ENCODE data around the gene FYTTD1.

Gene FYTTD1

DNA sequence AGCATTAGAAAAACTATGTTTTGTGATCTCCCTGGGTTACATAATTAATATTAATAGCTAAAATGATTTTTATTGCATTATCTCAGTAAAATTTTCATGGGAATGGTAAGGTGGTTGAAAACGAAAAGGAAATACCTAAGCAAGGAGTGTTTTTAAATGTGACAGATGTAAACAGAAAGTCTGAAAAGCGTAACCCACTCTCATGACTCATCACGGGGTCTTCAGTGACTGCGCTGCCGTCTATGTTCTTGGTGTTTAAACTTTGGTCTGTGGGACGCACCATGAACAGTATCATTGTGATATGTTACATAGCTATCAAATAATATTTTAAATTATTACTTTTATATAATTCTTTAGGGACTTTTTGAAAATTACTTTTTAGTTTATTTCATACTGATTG is 61.2 kb downstream of the FYTTD1 start:
- POLR2A ChIA-PET: no interaction called here
- TF ChIP-seq ARNT (IDR thresholded peaks at IDR 0.05) (no peak), LEF1 (IDR thresholded peaks at IDR 0.05; ENCODE audit: borderline replicate concordance) (no peak), L3MBTL2 (conservative IDR thresholded peaks at IDR 0.05) (no peak), ELF4 (IDR thresholded peaks at IDR 0.05) (no peak), FOXK2 (IDR thresholded peaks at IDR 0.05) (no peak), FOXA1 (IDR thresholded peaks at IDR 0.05) (no peak), CTBP1 (IDR thresholded peaks at IDR 0.05; ENCODE audit: borderline replicate concordance) (no peak), ZNF384 (IDR thresholded peaks at IDR 0.05) (no peak)
- no peak for DNase-seq (ENCODE audit: extremely low spot score)

DNA sequence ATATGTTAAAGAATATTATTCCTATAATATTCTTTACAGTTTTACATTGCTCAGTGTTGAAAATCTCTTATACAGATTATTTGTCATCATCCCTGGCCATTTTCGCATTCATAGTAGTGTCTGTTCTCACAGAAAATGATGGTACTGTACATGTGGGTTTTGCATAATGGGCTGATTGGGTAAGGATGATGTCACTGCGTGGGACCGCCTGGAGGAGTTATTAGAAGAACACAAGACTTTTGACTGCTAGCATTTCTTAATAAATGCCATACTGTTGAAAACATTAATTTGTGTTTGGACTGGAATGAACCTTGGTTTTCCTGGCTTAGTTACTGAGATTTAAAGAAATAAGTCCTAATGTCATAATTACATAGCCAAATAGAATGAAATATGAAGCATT is 61.7 kb downstream of the FYTTD1 start:
- ChIA-PET CTCF (no interaction called here), POLR2A (no interaction called here)
- DNase-seq (ENCODE audit: extremely low spot score): no peak
- no peak for TF ChIP-seq SP1 (IDR thresholded peaks at IDR 0.05)
- no peak for TF ChIP-seq L3MBTL2 (conservative IDR thresholded peaks at IDR 0.05)
- TF ChIP-seq, protein P1, sequence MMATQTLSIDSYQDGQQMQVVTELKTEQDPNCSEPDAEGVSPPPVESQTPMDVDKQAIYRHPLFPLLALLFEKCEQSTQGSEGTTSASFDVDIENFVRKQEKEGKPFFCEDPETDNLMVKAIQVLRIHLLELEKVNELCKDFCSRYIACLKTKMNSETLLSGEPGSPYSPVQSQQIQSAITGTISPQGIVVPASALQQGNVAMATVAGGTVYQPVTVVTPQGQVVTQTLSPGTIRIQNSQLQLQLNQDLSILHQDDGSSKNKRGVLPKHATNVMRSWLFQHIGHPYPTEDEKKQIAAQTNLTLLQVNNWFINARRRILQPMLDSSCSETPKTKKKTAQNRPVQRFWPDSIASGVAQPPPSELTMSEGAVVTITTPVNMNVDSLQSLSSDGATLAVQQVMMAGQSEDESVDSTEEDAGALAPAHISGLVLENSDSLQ (IDR thresholded peaks at IDR 0.05): no peak
- no peak for TF ChIP-seq FOXA1 (IDR thresholded peaks at IDR 0.05)
- no peak for TF ChIP-seq SUZ12 (IDR thresholded peaks at IDR 0.05)
- no peak for TF ChIP-seq HDGF (IDR thresholded peaks at IDR 0.05; ENCODE audit: borderline replicate concordance)
- TF ChIP-seq FOXM1 (IDR thresholded peaks at IDR 0.05; ENCODE audit: borderline replicate concordance): no peak
- no peak for TF ChIP-seq ZNF384 (IDR thresholded peaks at IDR 0.05)
- TF ChIP-seq ELF4 (IDR thresholded peaks at IDR 0.05): no peak

More for the DNA sequence above, 61.2 kb downstream of the FYTTD1 start:
- CTCF ChIA-PET: no interaction called here

DNA sequence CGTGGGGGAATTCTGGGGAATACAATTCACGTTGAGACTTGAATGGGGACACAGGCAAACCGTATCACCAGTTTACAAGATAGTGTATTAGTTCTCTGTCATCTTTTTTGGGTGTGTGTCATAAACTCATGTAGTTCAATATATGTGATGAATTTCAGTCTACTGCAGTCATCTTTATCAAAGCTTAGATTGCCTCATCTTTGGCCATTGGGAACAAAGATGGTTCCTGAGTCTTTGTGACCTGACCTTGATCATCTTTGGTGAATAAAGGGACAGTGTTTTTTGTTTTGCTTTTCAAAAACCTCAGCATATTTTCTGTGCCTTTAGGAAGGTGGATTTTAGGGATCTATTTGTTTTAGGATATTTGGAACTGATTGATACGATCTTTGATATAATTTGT is 64.7 kb downstream of the FYTTD1 start:
- no peak for DNase-seq (ENCODE audit: extremely low spot score)
- POLR2A ChIA-PET: no interaction called here
- TF ChIP-seq TARDBP (IDR thresholded peaks at IDR 0.05): no peak
- no peak for TF ChIP-seq SP1 (IDR thresholded peaks at IDR 0.05)
- no peak for TF ChIP-seq ELF4 (IDR thresholded peaks at IDR 0.05)
- no peak for TF ChIP-seq CTBP1 (IDR thresholded peaks at IDR 0.05; ENCODE audit: borderline replicate concordance)
- TF ChIP-seq ZNF384 (IDR thresholded peaks at IDR 0.05): no peak

DNA sequence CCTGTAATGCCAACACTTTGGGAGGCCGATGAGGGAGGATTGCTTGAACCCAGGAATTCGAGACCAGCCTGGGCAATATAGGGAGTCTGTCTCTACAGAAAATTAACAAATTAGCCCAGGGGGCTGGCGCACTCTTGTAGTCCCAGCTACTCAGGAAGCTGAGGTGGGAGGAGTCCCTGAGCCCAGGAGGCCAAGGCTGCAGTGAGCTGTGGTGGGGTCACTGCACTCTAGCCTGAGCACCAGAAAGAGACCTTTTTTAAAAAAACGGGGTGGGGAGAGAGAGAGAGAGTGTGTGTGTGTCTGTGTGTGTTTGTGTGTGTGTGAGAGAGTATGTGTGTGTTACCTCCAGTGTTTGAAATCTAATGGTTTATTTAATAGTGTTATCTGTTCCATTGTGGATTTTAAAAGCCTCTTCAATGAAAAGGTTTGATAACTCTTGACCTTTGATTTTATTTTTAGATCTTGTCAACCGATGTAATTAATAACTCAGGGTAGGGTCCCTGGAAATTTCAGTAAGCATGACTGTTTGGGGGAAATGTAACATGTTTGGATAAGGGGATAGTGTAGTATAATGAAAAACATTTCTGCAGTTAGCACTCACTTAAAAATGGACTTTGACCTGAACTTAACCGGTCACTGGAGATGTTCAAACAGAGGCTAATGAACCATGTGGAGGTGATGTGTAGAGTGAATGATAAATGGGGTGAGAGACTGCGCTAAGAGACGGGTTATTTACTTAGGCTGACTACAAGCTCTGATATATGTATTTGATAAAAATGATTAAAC is 71.1 kb downstream of the FYTTD1 start:
- ChIA-PET CTCF (no interaction called here), POLR2A (no interaction called here)
- TF ChIP-seq FOXA1 (IDR thresholded peaks at IDR 0.05): no peak
- TF ChIP-seq CTBP1 (IDR thresholded peaks at IDR 0.05; ENCODE audit: borderline replicate concordance): no peak
- no peak for TF ChIP-seq SUZ12 (IDR thresholded peaks at IDR 0.05)
- no peak for TF ChIP-seq SP1 (IDR thresholded peaks at IDR 0.05)
- no peak for TF ChIP-seq ARNT (IDR thresholded peaks at IDR 0.05)
- TF ChIP-seq L3MBTL2 (conservative IDR thresholded peaks at IDR 0.05): no peak
- no peak for TF ChIP-seq HDGF (IDR thresholded peaks at IDR 0.05; ENCODE audit: borderline replicate concordance)
- TF ChIP-seq, protein P1 (IDR thresholded peaks at IDR 0.05): no peak
- TF ChIP-seq FOXM1 (IDR thresholded peaks at IDR 0.05; ENCODE audit: borderline replicate concordance): no peak
- TF ChIP-seq ELF4 (IDR thresholded peaks at IDR 0.05): no peak
- TF ChIP-seq TARDBP (IDR thresholded peaks at IDR 0.05): no peak
- no peak for TF ChIP-seq NFRKB (IDR thresholded peaks at IDR 0.05)
- TF ChIP-seq LEF1 (IDR thresholded peaks at IDR 0.05; ENCODE audit: borderline replicate concordance): no peak
- TF ChIP-seq FOXK2 (IDR thresholded peaks at IDR 0.05): no peak
- no peak for TF ChIP-seq BHLHE40 (IDR thresholded peaks at IDR 0.05; ENCODE audit: borderline replicate concordance)
- no peak for TF ChIP-seq ZNF384 (IDR thresholded peaks at IDR 0.05)
- no peak for DNase-seq (ENCODE audit: extremely low spot score)

More for the DNA sequence above, 64.7 kb downstream of the FYTTD1 start:
- CTCF ChIA-PET: no interaction called here

DNA sequence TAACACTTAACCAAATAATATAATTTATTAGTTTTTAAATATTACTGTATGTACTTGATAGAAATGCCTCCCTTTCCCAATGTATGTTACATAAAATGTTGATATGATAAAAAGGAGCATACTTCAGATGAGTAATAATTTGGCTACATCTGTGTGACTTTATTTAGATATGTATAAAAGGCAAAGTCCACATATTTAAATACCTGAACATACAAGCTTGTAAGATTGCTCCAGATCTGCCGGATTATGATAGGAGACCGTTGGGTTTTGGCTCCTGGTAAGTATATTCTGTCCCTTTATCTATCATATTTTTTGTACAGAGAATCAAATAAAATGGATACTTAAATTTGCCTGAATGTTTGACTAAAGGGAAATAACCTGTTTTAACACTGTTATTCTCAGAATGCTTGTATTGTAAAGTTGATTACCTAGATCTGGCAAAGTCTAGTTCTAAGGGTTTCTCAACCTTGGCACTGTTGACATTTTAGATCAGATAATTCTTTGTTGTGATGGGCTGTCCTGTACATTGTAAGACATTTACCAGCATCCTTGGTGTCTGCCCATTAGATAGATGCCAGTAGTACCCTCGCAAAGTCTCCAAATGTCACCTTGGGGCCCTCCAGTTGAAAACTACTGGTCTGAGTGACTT is 79.8 kb downstream of the FYTTD1 start:
- TF ChIP-seq CTBP1 (IDR thresholded peaks at IDR 0.05; ENCODE audit: borderline replicate concordance): no peak
- no peak for TF ChIP-seq L3MBTL2 (conservative IDR thresholded peaks at IDR 0.05)
- TF ChIP-seq LEF1 (IDR thresholded peaks at IDR 0.05; ENCODE audit: borderline replicate concordance): no peak
- TF ChIP-seq SUZ12 (IDR thresholded peaks at IDR 0.05): no peak
- TF ChIP-seq ZNF384 (IDR thresholded peaks at IDR 0.05): no peak
- TF ChIP-seq ARNT (IDR thresholded peaks at IDR 0.05): no peak
- no peak for TF ChIP-seq ELF4 (IDR thresholded peaks at IDR 0.05)
- no peak for TF ChIP-seq NFRKB (IDR thresholded peaks at IDR 0.05)
- TF ChIP-seq TARDBP (IDR thresholded peaks at IDR 0.05): no peak
- no peak for TF ChIP-seq HDGF (IDR thresholded peaks at IDR 0.05; ENCODE audit: borderline replicate concordance)
- TF ChIP-seq SP1 (IDR thresholded peaks at IDR 0.05): no peak
- TF ChIP-seq, protein P1 (IDR thresholded peaks at IDR 0.05): no peak
- no peak for TF ChIP-seq FOXK2 (IDR thresholded peaks at IDR 0.05)
- TF ChIP-seq FOXM1 (IDR thresholded peaks at IDR 0.05; ENCODE audit: borderline replicate concordance): no peak
- TF ChIP-seq FOXA1 (IDR thresholded peaks at IDR 0.05): no peak
- ChIA-PET POLR2A (no interaction called here), CTCF (no interaction called here)
- DNase-seq (ENCODE audit: extremely low spot score): no peak

DNA sequence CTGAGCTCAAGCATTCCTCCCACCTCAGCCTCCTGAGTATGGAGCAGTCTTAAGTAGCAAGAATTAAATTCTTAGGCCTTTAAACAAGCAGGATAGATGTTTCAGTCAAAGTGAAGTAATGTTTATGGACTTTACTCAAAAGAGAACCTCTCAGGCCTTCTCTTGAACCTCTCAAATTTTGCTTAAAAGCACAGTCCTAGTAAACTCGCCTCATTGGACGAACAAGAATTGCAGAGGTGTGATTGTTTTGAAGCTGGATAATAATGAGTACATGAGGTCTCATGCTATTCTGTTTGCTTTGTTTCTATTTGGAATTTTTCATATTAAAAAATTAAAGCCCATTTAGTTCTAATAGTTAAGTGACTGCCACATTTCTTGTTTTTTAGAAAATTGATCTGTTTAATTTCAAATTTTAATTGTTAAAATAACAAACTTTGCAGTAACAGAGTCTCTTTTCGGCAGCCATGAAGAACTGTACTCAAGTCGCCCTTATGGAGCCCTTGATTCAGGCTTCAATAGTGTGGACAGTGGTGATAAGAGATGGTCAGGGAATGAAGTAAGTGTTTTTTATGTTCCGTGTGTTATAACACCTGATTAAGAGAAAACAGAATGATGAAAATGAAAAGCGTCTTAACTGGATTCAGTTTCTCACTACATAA is 80.8 kb downstream of the FYTTD1 start:
- ChIA-PET CTCF (no interaction called here), POLR2A (no interaction called here)
- DNase-seq (ENCODE audit: extremely low spot score): no peak
- no peak for TF ChIP-seq HDGF (IDR thresholded peaks at IDR 0.05; ENCODE audit: borderline replicate concordance)
- TF ChIP-seq TARDBP (IDR thresholded peaks at IDR 0.05): no peak
- TF ChIP-seq, protein P1 (IDR thresholded peaks at IDR 0.05): no peak
- TF ChIP-seq ZNF384 (IDR thresholded peaks at IDR 0.05): no peak
- TF ChIP-seq LEF1 (IDR thresholded peaks at IDR 0.05; ENCODE audit: borderline replicate concordance): no peak
- no peak for TF ChIP-seq ARNT (IDR thresholded peaks at IDR 0.05)
- TF ChIP-seq BHLHE40 (IDR thresholded peaks at IDR 0.05; ENCODE audit: borderline replicate concordance): no peak
- no peak for TF ChIP-seq FOXM1 (IDR thresholded peaks at IDR 0.05; ENCODE audit: borderline replicate concordance)
- TF ChIP-seq NFRKB (IDR thresholded peaks at IDR 0.05): no peak
- TF ChIP-seq CTBP1 (IDR thresholded peaks at IDR 0.05; ENCODE audit: borderline replicate concordance): no peak
- TF ChIP-seq SUZ12 (IDR thresholded peaks at IDR 0.05): no peak
- TF ChIP-seq SP1 (IDR thresholded peaks at IDR 0.05): no peak
- no peak for TF ChIP-seq FOXK2 (IDR thresholded peaks at IDR 0.05)
- TF ChIP-seq ELF4 (IDR thresholded peaks at IDR 0.05): no peak
- TF ChIP-seq L3MBTL2 (conservative IDR thresholded peaks at IDR 0.05): no peak
- no peak for TF ChIP-seq FOXA1 (IDR thresholded peaks at IDR 0.05)
